ENCODE data around the gene METTL16.

METTL16 gene

DNA sequence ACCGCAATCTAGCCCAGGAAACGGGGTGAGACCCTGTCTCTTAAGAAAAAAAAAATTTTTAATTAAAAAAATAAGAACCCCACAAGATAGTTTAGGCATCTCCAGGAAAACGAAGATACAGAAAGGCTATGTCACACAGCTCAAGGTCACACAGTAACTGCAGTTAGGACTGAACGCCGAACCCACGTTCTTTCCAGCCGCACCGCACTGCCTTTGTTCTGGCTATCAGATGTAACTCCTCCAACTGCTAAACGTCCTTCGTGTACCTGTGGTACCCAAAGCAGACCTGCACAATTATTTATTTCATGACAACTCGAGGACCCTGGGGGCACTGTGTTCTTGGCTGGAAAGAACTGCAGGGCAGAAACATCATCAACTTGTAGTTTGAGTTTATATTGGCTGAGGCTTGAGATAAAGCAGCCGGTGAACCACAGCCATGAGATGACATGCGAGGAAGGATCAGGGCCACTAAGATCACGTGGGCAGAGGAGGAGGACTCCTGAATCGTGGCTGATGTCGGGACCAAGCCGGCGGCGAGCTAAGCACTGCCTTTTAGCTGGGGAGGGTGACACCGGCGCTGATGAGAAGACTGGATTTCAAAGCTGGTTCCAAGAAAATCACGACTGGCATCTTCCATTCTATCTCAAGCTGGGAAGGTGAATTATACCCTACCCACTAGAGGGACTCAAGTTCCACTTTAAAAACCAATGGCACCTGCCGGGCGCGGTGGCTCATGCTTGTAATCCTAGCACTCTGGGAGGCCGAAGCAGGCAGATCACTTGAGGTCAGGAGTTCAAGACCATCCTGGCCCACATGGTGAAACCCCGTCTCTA, 90.2 kb downstream of the METTL16 start:
- Mint-ChIP-seq H3K4me3 (no peak overlapping the region), H3K27me3 (no peaks in the 10 kb centered on the region), H3K36me3 (ENCODE audit: low read depth) (peaks cover 35% of the 10 kb centered on the region), H3K4me1 (ENCODE audit: low read depth) (no peaks in the 10 kb centered on the region), H3K9me3 (no peaks in the 10 kb centered on the region), H3K27ac (no peak overlapping the region)

DNA sequence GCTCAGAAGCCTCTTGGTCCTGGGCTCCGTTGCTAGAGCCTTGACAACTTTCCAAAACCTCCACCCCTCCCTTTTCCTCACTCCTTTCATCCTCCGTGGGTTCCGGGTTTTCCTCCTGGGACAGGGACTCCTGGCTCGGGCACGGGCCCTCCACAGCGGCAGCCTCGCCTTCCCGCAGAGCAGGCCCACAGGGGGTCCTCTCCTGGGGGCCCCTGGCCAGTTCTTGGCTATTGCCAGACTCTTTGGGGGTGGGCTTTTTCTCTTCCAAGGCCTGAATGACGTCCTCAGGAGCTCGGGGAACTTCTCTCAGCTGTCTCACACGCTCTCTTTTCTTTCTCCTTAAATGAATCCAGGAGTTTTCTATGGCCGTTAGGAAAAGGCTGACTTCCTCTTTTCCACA, 91.5 kb downstream of the METTL16 start:
- H3K27me3 Mint-ChIP-seq: no peaks in the 10 kb centered on the region
- no peak overlapping the region for H3K4me3 Mint-ChIP-seq
- H3K36me3 Mint-ChIP-seq (ENCODE audit: low read depth): peaks cover 25% of the 10 kb centered on the region
- no peak overlapping the region for H3K27ac Mint-ChIP-seq
- no peaks in the 10 kb centered on the region for H3K9me3 Mint-ChIP-seq
- no peaks in the 10 kb centered on the region for H3K4me1 Mint-ChIP-seq (ENCODE audit: low read depth)

DNA sequence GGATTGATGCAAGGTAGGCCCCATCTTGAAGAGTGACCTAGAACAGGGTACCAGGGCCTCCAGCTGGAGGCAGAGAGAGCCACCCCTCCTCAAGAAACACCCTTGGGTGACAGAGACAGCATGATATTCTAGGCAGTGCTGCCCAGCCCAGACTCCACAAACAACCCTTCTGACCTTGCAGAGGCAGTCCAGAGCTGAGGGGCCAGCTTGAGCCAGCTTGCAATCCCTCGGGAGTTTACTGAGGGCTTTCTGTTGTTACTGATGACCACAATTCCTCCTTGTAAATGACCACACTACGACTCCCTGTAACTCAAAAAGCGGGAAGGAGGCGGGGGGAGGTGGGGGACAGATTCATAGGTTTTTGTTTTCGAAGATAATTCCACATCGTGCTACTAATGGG, 92.2 kb downstream of the METTL16 start:
- Mint-ChIP-seq H3K9me3 (no peaks in the 10 kb centered on the region), H3K27ac (no peak overlapping the region), H3K4me1 (ENCODE audit: low read depth) (no peaks in the 10 kb centered on the region), H3K27me3 (no peaks in the 10 kb centered on the region), H3K4me3 (no peak overlapping the region), H3K36me3 (ENCODE audit: low read depth) (peaks cover 23% of the 10 kb centered on the region)

DNA sequence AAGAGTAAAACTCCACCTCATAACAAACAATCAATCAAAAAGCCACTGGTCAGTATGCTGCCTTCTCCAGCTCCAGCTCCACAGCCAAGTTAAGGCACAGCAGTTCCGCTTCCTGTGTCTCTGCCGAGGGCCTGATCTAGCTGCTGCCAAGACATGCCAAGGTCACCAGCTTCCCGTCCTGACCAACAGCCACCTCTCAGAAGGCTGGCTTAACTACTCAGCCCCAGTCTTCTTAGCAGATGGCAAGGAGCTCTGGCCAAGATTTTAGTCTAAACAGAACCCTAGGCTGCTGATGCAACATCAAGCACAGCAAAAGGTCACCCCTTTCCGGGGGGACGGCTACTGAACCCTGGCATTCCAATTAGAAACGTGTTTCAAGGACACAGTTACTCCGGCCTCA, 93.1 kb downstream of the METTL16 start:
- Mint-ChIP-seq H3K4me3 (no peak overlapping the region), H3K4me1 (ENCODE audit: low read depth) (no peaks in the 10 kb centered on the region), H3K27me3 (no peaks in the 10 kb centered on the region), H3K36me3 (ENCODE audit: low read depth) (peaks cover 30% of the 10 kb centered on the region), H3K27ac (peak overlapping the region; percentile 63), H3K9me3 (no peaks in the 10 kb centered on the region)

DNA sequence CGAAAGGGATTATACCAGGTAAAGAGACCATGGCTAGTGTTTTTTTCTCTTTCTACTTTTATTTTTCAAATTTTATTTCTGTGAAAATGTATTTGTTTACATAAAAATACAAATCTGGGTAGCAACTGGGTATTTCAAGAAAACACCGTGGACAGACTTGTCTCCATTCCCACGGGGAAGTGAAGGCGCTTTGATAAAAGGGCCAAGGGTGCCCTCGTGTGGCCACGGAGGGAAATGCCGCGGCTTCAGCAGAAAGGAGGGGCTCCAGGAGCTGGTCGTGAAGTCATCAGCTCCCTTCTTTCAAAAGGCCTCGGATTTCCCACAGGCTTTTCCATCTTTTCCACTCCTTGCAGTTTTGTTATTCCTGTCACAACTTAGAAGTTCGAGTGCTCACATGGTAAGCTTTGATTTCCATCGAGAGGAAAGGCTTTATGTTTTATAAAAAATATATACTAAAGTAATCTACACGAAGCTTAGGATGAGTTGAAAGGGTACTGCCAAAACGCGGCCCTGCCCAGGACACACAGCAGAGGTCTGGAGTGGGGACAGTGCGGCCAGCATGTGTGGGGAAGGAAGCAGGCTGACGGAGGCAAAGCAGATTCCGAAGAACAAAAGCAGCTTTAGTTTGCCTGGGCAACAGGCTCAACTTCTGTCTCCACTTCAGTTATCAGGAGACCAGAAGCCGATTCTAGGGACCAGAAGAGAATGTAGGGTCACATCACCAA, 95.5 kb downstream of the METTL16 start:
- Mint-ChIP-seq H3K4me3 (no peak overlapping the region), H3K4me1 (ENCODE audit: low read depth) (no peaks in the 10 kb centered on the region)

DNA sequence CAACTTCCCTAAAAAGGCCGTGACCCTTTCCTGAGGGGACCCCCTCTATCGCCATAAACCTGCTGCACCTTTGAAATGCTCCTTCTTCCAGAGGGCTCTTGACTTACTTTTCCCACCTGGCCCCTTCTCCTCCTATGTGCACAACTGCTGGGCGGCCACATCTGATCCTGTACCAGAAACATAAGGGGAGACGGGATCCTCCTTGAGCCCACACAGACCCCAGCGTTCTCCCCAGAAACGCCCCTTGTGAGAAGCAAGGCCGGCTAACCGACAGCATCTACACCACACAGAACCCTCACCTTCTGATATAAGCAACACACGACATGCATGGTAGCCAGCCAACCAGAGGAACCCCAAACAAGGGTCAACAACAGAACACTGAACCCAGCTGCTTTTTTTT, 96.6 kb downstream of the METTL16 start:
- H3K27ac Mint-ChIP-seq: no peak overlapping the region
- no peaks in the 10 kb centered on the region for H3K4me1 Mint-ChIP-seq (ENCODE audit: low read depth)
- H3K9me3 Mint-ChIP-seq: no peaks in the 10 kb centered on the region
- no peaks in the 10 kb centered on the region for H3K27me3 Mint-ChIP-seq
- peaks cover 23% of the 10 kb centered on the region for H3K36me3 Mint-ChIP-seq (ENCODE audit: low read depth)
- no peak overlapping the region for H3K4me3 Mint-ChIP-seq

More for the DNA sequence above, 95.5 kb downstream of the METTL16 start:
- H3K27ac Mint-ChIP-seq: no peak overlapping the region
- peaks cover 26% of the 10 kb centered on the region for H3K36me3 Mint-ChIP-seq (ENCODE audit: low read depth)
- H3K9me3 Mint-ChIP-seq: no peaks in the 10 kb centered on the region
- no peaks in the 10 kb centered on the region for H3K27me3 Mint-ChIP-seq

DNA sequence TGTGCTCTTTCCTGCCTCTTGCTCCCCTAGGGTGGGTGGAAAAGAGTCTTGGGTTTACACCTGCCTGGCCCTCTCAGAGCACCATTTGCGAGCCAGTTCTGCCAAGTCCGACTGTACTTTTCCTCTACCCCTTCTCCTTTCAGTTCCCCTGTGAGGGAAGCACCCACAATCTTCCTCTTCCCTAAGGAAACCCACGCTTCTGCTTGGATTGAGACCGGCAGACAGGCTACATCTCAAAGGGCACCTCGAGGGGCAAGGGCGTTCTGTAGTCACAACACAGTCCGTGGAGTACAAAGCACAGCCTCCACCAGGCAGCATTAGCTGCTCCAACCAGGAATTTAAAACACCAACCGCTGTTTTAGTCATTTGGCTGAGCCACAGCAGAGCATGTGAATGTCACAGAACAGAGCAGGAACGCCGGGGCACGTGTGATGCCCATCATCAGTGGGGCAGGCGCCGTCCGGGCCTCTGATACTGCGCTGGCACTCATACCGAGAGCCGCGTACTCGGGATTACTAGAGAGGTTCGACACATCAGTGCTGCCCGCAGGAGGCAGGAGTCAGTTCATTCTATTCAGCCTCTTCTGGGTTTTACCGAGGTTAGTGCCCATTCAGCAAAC, 97.1 kb downstream of the METTL16 start:
- no peaks in the 10 kb centered on the region for H3K4me1 Mint-ChIP-seq (ENCODE audit: low read depth)
- no peak overlapping the region for H3K27ac Mint-ChIP-seq
- no peak overlapping the region for H3K4me3 Mint-ChIP-seq
- H3K9me3 Mint-ChIP-seq: no peaks in the 10 kb centered on the region
- no peaks in the 10 kb centered on the region for H3K27me3 Mint-ChIP-seq
- H3K36me3 Mint-ChIP-seq (ENCODE audit: low read depth): peaks cover 19% of the 10 kb centered on the region

DNA sequence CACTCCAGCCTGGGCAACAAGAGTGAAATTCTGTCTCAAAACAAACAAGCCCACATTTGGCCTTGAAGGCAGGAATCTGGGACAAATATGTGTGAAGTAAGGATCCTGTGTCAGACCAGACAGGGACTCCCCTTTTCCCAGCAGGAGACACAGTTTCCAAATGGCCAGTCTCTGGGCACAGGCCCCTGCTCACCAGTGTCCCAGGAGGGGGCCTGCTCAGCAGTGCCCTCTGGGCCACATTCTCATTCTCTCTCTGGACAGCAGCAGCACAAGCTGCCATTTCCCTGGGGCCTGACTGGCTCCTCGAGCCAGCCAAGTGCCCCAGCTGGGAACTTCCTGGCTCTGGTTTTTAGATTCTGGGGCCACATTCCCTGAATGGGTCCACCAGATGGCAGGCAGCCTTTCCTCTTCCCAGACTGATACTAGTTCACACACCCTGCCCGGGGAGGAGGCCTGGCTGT, 99.1 kb downstream of the METTL16 start:
- Mint-ChIP-seq H3K36me3 (ENCODE audit: low read depth) (peaks cover 15% of the 10 kb centered on the region), H3K27me3 (no peaks in the 10 kb centered on the region), H3K27ac (no peak overlapping the region), H3K4me1 (ENCODE audit: low read depth) (no peaks in the 10 kb centered on the region), H3K9me3 (no peaks in the 10 kb centered on the region), H3K4me3 (no peak overlapping the region)

DNA sequence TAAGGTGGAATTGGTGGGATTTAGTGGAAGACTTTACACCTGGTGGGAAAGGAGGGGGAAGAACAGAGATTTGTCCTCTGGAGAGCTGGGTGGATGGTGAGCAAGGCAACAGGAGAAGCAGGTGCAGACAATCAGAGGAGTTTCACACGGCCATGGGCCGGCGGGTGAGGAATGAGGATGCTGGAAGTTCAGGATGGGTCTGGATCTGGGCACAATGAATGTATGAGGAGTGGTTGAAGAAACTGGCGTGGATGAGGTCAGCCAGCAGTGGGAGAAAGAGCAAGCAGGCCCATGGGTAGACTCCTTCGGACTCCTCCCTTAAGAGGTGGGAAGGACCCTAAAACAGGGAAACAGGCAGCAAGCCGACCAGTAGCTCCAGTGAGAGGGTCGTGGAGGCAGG, 100.7 kb downstream of the METTL16 start:
- Mint-ChIP-seq H3K36me3 (ENCODE audit: low read depth) (peaks cover 21% of the 10 kb centered on the region), H3K9me3 (no peaks in the 10 kb centered on the region), H3K27ac (no peak overlapping the region), H3K4me1 (ENCODE audit: low read depth) (peaks cover 8% of the 10 kb centered on the region), H3K27me3 (no peaks in the 10 kb centered on the region), H3K4me3 (no peak overlapping the region)

DNA sequence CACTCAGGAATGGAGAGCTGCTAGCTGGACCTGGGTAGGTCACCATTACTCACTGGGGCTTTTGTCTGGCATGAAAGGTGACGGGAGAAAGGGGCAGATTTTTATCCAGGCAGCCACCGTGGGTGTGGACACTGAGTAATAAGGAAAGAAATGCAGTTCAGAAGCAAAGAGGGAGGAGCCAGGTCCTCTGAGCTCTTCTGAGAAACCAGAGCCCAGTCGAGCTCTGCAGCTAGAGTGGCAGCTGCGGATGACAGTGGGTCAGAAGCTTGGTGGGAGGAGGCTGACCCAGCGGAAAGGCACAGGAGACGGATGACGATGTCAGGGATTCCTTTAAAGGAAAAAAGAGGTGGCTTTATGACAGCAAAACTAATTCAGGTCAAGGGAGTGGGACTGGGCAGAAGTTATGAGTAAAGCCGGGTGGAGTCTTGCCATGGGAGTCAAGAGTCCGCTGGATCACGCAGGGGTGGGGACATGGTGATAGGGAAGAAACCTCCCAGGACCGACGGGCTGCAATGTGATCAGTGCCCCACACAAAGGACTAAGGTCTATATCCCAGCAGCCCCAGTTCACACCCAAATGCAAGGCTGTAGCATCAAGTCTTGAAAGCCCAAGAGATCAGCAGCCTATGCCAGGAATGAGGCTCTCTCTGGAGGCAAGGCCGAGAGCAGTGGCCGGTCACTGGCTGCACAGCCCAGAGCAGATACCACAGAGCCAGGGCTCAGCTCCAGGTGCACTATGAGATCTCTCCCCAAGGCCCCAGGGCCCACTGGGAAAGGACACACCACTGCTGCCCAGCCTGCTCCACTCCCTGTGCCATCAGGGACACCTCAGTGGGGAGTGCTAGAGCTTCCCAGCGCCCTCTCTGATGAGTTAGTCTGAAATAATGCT, 104.5 kb downstream of the METTL16 start:
- Mint-ChIP-seq H3K27ac (peak overlapping the region; percentile 72), H3K4me1 (ENCODE audit: low read depth) (peaks cover 27% of the 10 kb centered on the region), H3K4me3 (no peak overlapping the region), H3K9me3 (no peaks in the 10 kb centered on the region), H3K27me3 (no peaks in the 10 kb centered on the region), H3K36me3 (ENCODE audit: low read depth) (peaks cover 18% of the 10 kb centered on the region)

DNA sequence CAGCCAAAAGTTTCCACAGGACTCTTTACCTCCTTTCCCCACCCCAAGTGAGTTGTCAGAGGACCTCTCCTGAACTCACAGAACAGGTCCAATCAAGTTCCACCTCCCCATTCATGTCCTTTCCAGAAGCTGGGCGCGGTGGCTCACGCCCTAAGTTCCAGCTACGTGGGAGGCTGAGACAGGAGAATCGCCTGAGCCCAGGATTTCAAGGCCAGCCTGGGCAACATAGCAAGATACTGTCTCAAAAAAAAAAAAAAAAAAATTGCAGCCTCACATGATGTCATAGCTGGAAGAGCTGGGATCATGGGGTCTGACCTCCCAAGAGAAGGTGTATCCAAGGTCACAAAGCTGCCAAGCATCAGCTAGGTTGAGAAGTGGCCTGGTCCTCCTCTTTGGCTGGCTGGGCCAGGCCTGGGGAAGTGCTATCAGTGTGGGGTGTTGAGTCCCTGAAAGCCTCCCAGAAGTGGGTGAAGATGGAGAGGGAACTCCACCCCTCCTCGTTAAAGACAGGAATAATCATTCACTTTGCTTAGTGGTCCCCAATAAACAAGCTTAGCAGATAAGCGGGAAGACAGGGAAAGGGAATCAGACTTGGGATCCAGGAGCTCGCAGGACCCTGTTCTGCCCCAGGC, 105.3 kb downstream of the METTL16 start:
- no peaks in the 10 kb centered on the region for H3K9me3 Mint-ChIP-seq
- H3K27ac Mint-ChIP-seq: peak overlapping the region; percentile 72
- peaks cover 18% of the 10 kb centered on the region for H3K36me3 Mint-ChIP-seq (ENCODE audit: low read depth)
- H3K27me3 Mint-ChIP-seq: no peaks in the 10 kb centered on the region
- peaks cover 32% of the 10 kb centered on the region for H3K4me1 Mint-ChIP-seq (ENCODE audit: low read depth)
- no peak overlapping the region for H3K4me3 Mint-ChIP-seq

DNA sequence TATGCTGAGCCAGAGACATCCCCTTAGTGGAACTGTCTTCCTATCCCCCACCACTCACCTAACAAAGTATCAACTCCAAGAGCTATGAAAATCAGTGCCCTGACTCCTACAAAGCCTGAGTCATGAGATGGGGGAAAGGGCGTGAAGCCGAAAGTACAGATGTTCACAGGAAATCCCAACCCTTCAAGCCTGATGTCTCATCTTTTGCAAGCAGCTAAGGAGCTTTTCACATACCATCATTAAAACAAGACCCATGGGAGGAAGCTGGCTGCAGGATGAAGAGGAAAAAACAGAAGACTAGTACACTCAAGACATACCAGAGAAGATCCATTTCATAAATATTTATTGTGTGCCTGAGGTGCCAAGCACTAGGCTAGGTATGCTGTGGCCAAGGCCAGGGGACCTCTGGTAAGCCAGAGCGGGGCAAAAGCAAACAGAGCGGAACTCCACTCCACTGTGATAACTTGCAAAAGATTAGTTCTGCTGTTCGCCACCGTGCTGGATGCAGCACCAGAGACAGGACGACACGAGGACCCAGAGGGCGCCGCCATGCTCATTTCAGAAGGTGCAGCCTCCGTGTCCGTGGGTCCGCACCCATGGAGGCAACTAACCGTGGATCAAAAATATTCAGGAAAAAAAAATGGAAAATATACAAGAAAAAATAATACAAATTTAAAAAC, 106.3 kb downstream of the METTL16 start:
- Mint-ChIP-seq H3K27ac (no peak overlapping the region), H3K4me3 (no peak overlapping the region)

DNA sequence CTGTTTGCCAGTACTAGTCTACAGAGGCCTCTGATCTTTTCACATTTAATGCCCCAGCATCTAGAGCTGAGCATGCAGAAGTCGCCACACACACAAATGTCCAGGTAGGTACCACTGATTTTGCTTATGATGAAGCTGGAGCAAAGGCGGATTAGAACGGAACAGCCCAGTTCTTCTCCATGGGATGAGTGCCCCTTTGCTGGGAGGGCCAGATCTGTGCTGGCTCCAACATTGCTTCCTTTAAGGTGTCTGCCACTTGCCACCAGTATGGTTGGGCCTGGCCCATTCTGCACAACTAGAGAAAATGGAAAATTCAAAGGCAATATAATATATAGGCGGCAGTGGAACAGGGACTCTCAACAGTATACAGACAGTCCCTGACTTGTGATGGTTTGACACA, 108.6 kb downstream of the METTL16 start:
- Mint-ChIP-seq H3K4me1 (ENCODE audit: low read depth) (peaks cover 46% of the 10 kb centered on the region), H3K27ac (no peak overlapping the region), H3K9me3 (no peaks in the 10 kb centered on the region), H3K36me3 (ENCODE audit: low read depth) (peaks cover 11% of the 10 kb centered on the region), H3K4me3 (peak overlapping the region; percentile 74), H3K27me3 (no peaks in the 10 kb centered on the region)

More for the DNA sequence above, 106.3 kb downstream of the METTL16 start:
- H3K36me3 Mint-ChIP-seq (ENCODE audit: low read depth): peaks cover 11% of the 10 kb centered on the region
- no peaks in the 10 kb centered on the region for H3K27me3 Mint-ChIP-seq
- peaks cover 32% of the 10 kb centered on the region for H3K4me1 Mint-ChIP-seq (ENCODE audit: low read depth)
- H3K9me3 Mint-ChIP-seq: no peaks in the 10 kb centered on the region

All from stimulated activated naive CD8-positive, alpha-beta T cell treated with anti-CD3 and anti-CD28 coated beads, Interleukin-15, Interleukin-2, amounts not matched to agents 100 ng/mL and 50 ng/mL, for 24 hours (primary cell).